Measurements from ENCODE around the gene SEMA5A. TPM values are rescaled to one million over a fixed set of nuclear protein-coding genes. Genes with fewer than 3 reads are reported as not detected.

SEMA5A gene
- total and polyA plus RNA-seq, 2 of the 13 experiments (the other 11 are each of a cell fraction or from before 2014, with no cell fraction given) = 0.01 TPM; not detected in 1

GRCh38 chr5:9479990-9480389, 65.9 kb downstream of the SEMA5A start:
- intact Hi-C loops (cut with micrococcal nuclease; ENCODE audit: unreplicated experiment) = no loop called here
- BruUV-seq (replicated peaks) = no TSS peak
- CTCF ChIA-PET (ENCODE audit: low intra/inter-chr PET ratio, low total read pairs) = no interaction called here
- no peaks in the 10 kb centered on the region for H3K4me1 ChIP-seq (ENCODE audit: insufficient read depth, low read length)
- no peak overlapping the region for H3K9ac ChIP-seq (ENCODE audit: insufficient read depth, low read depth, low read length)
- TF ChIP-seq ZMYM4 (CRISPR knock-in tag; IDR thresholded peaks at IDR 0.05) (no peak), ZNF263 (CRISPR knock-in tag; IDR thresholded peaks at IDR 0.05) (no peak), NAIF1 (CRISPR knock-in tag; IDR thresholded peaks at IDR 0.05; ENCODE audit: borderline replicate concordance) (no peak), ZNF782 (CRISPR knock-in tag; IDR thresholded peaks at IDR 0.05; ENCODE audit: borderline replicate concordance) (no peak), ZFP36L2 (CRISPR knock-in tag; IDR thresholded peaks at IDR 0.05) (no peak), ZBTB44 (CRISPR knock-in tag; IDR thresholded peaks at IDR 0.05) (no peak), ZBTB2 (CRISPR knock-in tag; IDR thresholded peaks at IDR 0.05; ENCODE audit: low read depth) (no peak)
- TF ChIP-seq, protein P1, sequence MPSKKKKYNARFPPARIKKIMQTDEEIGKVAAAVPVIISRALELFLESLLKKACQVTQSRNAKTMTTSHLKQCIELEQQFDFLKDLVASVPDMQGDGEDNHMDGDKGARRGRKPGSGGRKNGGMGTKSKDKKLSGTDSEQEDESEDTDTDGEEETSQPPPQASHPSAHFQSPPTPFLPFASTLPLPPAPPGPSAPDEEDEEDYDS (CRISPR knock-in tag; IDR thresholded peaks at IDR 0.05) = no peak
- in situ Hi-C loops (cut with HindIII; ENCODE audit: extremely low pct_ligation_motif_present, low pct_unique_long_range_greater_than_20kb) = no loop called here
- H3K36me3 ChIP-seq (replicated peaks in 1 of 2; ENCODE audit: control insufficient read depth in 1 of 2, insufficient read depth in 2 of 2, low read length in 2 of 2) = no peaks in the 10 kb centered on the region
- POLR2A ChIA-PET = no interaction called here
- H3K4me2 ChIP-seq (ENCODE audit: low read depth, low read length) = no peak overlapping the region
- no peak overlapping the region for H3K27ac ChIP-seq (ENCODE audit: extremely low read length, insufficient read depth, low read length)
- H3K4me3 ChIP-seq (replicated peaks in 1 of 3; ENCODE audit: insufficient read depth in 1 of 3, low read depth in 2 of 3, low read length in 3 of 3) = no peak overlapping the region
- FAIRE-seq (no peak), DNase-seq (ENCODE audit: low spot score) (no peak), ATAC-seq (no peak)
- no peaks in the 10 kb centered on the region for H3K79me2 ChIP-seq (ENCODE audit: insufficient read depth, low read length)
- no peak overlapping the region for H2AFZ ChIP-seq (ENCODE audit: low read length)
- no peaks in the 10 kb centered on the region for H3K27me3 ChIP-seq (ENCODE audit: control insufficient read depth in 1 of 2, insufficient read depth in 2 of 2, low read length in 2 of 2)
- no peaks in the 10 kb centered on the region for H4K20me1 ChIP-seq (ENCODE audit: insufficient read depth, low read length)
- 0% methylated on average over 3 of the region's 3 CpGs for WGBS (ENCODE audit: low lambda C conversion rate)
- H3K9me3 ChIP-seq (ENCODE audit: low read length) = peaks cover 33% of the 10 kb centered on the region
